HuH-7.5 (cell line): Measurements from ENCODE around the gene YPEL5.
"Not testable (repeated sequence)": the region's sequence is repeated elsewhere in the genome, so short reads cannot be mapped to it uniquely, and the experiment has no call there.

ENCODE experiments used
- DNase-seq: peaks from one replicate; pipeline ENCODE4 v3.0.0; 2011; ENCODE audit warnings: low spot score

The YPEL5 gene

GRCh38 chr2:30136764-30137444 is 9.9 kb upstream of the YPEL5 start:
- DNase-seq, result no peak

GRCh38 chr2:30139131-30139870 is 7.5 kb upstream of the YPEL5 start:
- no peak for DNase-seq

- no peak for DNase-seq
Observed at GRCh38 chr2:30141136-30141535, 5.7 kb upstream of the YPEL5 start.

- no peak for DNase-seq
Observed at GRCh38 chr2:30144260-30144659, 2.5 kb upstream of the YPEL5 start.

- DNase-seq, result not testable (repeated sequence)
Observed at GRCh38 chr2:30144951-30145350, 1.9 kb upstream of the YPEL5 start.

GRCh38 chr2:30145826-30146336 is 926 bp upstream of the YPEL5 start:
- no peak for DNase-seq

GRCh38 chr2:30147196-30147714 is 448 bp downstream of the YPEL5 start:
- no peak for DNase-seq

- peak; percentile 79 for DNase-seq
Observed at GRCh38 chr2:30147715-30148610, 1.2 kb downstream of the YPEL5 start.

- DNase-seq, result no peak
Observed at GRCh38 chr2:30148850-30149249, 2.0 kb downstream of the YPEL5 start.

GRCh38 chr2:30149513-30149912 is 2.7 kb downstream of the YPEL5 start:
- DNase-seq, result peak; percentile 39

- no peak for DNase-seq
Observed at GRCh38 chr2:30149976-30150375, 3.2 kb downstream of the YPEL5 start.

- DNase-seq, result no peak
Observed at GRCh38 chr2:30150786-30151185, 4.0 kb downstream of the YPEL5 start.

GRCh38 chr2:30152385-30152784 is 5.6 kb downstream of the YPEL5 start:
- no peak for DNase-seq

GRCh38 chr2:30155202-30155601 is 8.4 kb downstream of the YPEL5 start:
- DNase-seq, result no peak

- no peak for DNase-seq
Observed at GRCh38 chr2:30155889-30156658, 9.3 kb downstream of the YPEL5 start.

- DNase-seq, result no peak
Observed at GRCh38 chr2:30157616-30158015, 10.8 kb downstream of the YPEL5 start.

GRCh38 chr2:30159766-30160165 is 13.0 kb downstream of the YPEL5 start:
- DNase-seq, result no peak

GRCh38 chr2:30161929-30162706 is 15.3 kb downstream of the YPEL5 start:
- DNase-seq, result no peak

GRCh38 chr2:30162806-30163205 is 16.0 kb downstream of the YPEL5 start:
- DNase-seq, result no peak

GRCh38 chr2:30164131-30164925 is 17.5 kb downstream of the YPEL5 start:
- no peak for DNase-seq
